Measurements from ENCODE around the gene C22orf15. TPM values are rescaled to one million over a fixed set of nuclear protein-coding genes. Genes with fewer than 3 reads are reported as not detected.

C22orf15 gene
- total RNA-seq, 1 donor from 2014 or later = not detected

GRCh38 chr22:23786752-23787599, 24.2 kb downstream of the C22orf15 start, which contains the start of gene SMARCB1:
Gene SMARCB1 (plus strand): TSS chr22:23786966. CDS start chr22:23787170, 204 bp downstream.
- DNase-seq (ENCODE audit: low spot score) = peak; percentile 95

GRCh38 chr22:23787600-23787896, 24.8 kb downstream of the C22orf15 start:
- DNase-seq (ENCODE audit: low spot score) = no peak

GRCh38 chr22:23787910-23788309, 25.1 kb downstream of the C22orf15 start:
- DNase-seq (ENCODE audit: low spot score) = peak; percentile 53

GRCh38 chr22:23789121-23789520, 26.3 kb downstream of the C22orf15 start:
- DNase-seq (ENCODE audit: low spot score) = no peak

- DNase-seq (ENCODE audit: low spot score) = no peak
These were observed 26.8 kb downstream of the C22orf15 start for GRCh38 chr22:23789638-23790037.

GRCh38 chr22:23790819-23791737, 28.3 kb downstream of the C22orf15 start:
- DNase-seq (ENCODE audit: low spot score) = peak; percentile 97

- no peak for DNase-seq (ENCODE audit: low spot score)
These were observed 29.2 kb downstream of the C22orf15 start for GRCh38 chr22:23791738-23792645.

GRCh38 chr22:23793326-23793725, 30.5 kb downstream of the C22orf15 start:
- no peak for DNase-seq (ENCODE audit: low spot score)

- DNase-seq (ENCODE audit: low spot score) = peak; percentile 94
These were observed 33.7 kb downstream of the C22orf15 start for GRCh38 chr22:23796461-23796860.

GRCh38 chr22:23800297-23801237, 37.8 kb downstream of the C22orf15 start:
- DNase-seq (ENCODE audit: low spot score) = no peak

- DNase-seq (ENCODE audit: low spot score) = no peak
These were observed 38.5 kb downstream of the C22orf15 start for GRCh38 chr22:23801238-23801821.

- no peak for DNase-seq (ENCODE audit: low spot score)
These were observed 39.1 kb downstream of the C22orf15 start for GRCh38 chr22:23801886-23802377.

- DNase-seq (ENCODE audit: low spot score) = no peak
These were observed 40.4 kb downstream of the C22orf15 start for GRCh38 chr22:23803001-23803819.

GRCh38 chr22:23804781-23805291, 42.0 kb downstream of the C22orf15 start:
- DNase-seq (ENCODE audit: low spot score) = peak; percentile 89

GRCh38 chr22:23806837-23807236, 44.0 kb downstream of the C22orf15 start:
- DNase-seq (ENCODE audit: low spot score) = no peak

- DNase-seq (ENCODE audit: low spot score) = no peak
These were observed 49.6 kb downstream of the C22orf15 start for GRCh38 chr22:23812378-23812777.

Data from umbilical cord (tissue), 2 donors.